Measurements from ENCODE around the gene ZNF423. TPM values are rescaled to one million over a fixed set of nuclear protein-coding genes. Genes with fewer than 3 reads are reported as not detected.
"Not testable (repeated sequence)": the region's sequence is repeated elsewhere in the genome, so short reads cannot be mapped to it uniquely, and the experiment has no call there.

The ZNF423 gene
- total RNA-seq, 1 experiment from 2014 or later, result 0.20 TPM

- DNase-seq (ENCODE audit: low read depth), result no peak
These were observed 340.8 kb downstream of the ZNF423 start for GRCh38 chr16:49515016-49515565.

- DNase-seq (ENCODE audit: low read depth), result no peak
These were observed 341.6 kb downstream of the ZNF423 start for GRCh38 chr16:49514073-49514980.

GRCh38 chr16:49513040-49513439, 342.9 kb downstream of the ZNF423 start:
- DNase-seq (ENCODE audit: low read depth), result peak; percentile 24

GRCh38 chr16:49510654-49511305, 345.1 kb downstream of the ZNF423 start:
- no peak for DNase-seq (ENCODE audit: low read depth)

- no peak for DNase-seq (ENCODE audit: low read depth)
These were observed 345.8 kb downstream of the ZNF423 start for GRCh38 chr16:49510141-49510540.

DNA sequence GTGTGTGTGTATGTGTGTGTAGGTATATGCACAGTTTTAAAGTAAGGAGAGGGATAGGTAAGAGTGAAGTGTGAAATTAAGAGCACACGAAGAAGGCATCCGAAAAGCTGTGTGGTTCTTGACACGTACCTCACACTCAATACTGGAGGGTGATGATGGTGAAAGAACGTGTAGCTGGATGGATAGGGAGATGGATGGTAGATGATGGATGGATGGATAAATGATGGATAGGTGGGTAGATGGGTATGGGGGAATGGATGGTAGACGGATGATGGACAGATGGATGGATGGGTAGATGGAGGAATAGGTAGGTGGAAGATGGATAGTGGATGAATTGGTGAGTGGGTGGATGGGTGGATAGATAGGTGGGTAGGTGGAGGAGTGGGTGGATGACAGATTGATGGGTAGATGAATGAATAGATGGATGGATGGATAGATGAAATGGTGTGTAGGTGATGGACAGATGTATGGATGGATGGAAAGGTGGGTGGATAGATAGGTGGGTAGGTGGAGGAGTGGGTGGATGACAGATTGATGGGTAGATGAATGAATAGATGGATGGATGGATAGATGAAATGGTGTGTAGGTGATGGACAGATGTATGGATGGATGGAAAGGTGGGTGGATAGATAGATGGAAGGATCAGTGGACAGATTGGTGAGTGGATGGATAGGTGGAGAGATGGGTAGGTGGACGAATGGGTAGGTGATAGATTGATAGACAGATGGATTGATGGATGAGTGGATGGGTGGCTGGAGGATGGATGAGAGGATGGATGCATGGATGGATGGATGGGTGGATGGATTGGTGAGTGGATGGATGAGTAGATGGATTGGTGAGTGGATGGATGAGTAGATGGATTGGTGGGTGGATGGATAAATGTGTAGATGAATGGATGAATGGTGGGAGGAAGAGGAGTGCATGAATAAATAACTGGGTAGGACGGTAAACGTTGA, 349.6 kb downstream of the ZNF423 start:
- not testable (repeated sequence) for DNase-seq (ENCODE audit: low read depth)

- DNase-seq (ENCODE audit: low read depth), result no peak
These were observed 350.4 kb downstream of the ZNF423 start for GRCh38 chr16:49505556-49505955.

- no peak for DNase-seq (ENCODE audit: low read depth)
These were observed 351.3 kb downstream of the ZNF423 start for GRCh38 chr16:49504626-49505025.

DNA sequence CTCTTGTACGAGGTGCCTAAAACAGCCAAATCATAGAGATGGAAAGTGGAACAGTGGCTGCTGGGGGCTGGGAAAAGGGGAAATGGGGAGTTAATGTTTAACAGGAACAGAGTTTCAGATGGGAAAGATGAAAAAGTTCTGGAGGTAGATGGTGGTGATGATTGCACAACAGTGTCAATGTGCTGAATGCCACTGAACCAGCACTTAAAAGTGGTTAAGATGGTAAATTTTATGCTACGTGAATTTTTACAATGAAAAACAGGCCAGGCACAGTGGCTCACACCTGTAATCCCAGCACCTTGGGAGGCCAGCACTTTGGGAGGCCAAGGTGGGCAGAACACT, 351.9 kb downstream of the ZNF423 start:
- DNase-seq (ENCODE audit: low read depth), result no peak

GRCh38 chr16:49503256-49504022, 352.5 kb downstream of the ZNF423 start:
- no peak for DNase-seq (ENCODE audit: low read depth)

DNA sequence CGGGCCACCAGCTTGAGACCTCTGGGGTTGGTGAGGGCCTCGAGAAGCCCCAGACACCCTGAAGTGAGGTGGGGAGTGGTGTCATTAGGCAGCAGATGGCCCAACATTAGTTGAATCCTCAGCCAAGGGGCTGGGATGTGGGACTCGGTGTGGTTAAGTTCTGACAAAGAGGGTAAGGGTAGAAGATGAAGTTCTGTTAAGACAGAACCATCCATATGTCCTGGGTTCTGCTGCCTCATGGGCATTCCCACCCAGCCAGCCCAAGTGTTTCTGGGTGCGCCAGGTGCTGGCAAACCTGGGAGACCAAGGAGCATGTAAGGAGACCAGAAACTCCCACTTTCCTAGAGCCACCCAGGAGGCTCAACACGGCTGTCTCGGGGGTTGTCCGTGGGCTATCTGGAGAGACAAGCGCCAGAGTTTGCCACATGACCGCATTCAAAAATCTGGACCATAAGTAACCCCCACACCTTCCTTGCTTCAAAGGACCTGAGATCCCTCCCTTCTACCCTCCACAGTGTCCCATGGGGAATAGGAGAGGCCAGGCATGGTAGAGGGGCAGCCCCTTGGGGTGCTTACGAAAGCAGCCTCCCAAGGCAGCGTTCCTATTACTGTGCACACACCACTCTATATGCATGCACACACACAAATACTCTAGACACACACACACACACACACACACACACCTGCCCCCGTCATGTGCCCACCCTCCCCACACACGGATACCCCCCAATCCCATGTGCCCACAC, 353.6 kb downstream of the ZNF423 start:
- DNase-seq (ENCODE audit: low read depth), result no peak

DNA sequence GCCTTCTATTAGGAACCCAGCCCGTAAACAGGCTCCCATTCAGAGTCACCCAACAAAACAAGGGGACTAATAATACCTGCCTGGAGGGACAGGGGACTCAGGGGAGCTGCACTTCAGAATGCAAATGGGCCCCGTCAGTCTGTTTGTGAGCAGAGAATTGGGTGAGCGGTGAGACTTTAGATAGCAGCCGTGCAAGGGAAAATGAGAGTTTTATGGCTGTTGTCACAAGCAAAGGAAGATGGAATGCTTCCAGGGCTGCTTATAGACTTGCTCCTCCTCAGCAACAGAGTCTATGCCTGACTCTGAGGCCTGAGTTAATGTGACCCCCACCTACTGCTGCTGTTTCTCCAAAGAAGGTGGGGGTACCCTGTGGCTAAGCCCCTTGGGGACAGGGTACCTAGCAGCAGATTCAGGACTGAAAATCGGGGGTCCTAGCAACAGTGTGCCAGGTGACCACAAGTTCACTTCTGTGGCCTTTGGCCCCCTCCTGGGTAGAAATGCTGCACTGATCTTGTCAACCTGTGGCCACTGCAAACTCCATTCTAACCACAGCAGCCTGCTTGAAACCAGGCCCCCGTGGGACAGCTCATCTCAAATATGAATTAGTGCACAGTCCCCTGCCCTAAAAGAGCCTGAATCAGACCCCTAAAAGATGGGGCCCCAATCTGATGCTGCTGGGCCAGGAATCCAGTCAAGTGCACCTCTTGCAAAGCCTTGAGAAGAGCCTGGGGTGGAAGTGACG, 355.9 kb downstream of the ZNF423 start:
- DNase-seq (ENCODE audit: low read depth), result no peak

DNA sequence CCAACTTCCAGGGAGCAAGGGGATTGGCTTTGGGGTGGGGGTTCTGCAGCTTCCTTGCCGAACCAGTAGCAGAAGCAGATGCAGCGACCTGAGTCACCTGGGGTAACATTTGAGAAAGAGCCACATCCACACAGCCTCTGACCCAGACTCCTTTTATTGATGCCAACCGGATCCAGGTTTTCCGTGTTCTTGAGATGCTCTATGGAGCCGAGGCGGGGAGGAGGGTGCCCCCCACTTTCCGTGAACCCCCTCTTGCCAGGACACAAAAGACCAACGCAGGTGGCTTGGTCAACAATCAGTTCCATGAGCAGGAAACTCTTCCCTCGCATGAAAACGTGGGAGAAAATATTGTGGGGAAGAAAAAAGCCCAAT, 356.5 kb downstream of the ZNF423 start:
- DNase-seq (ENCODE audit: low read depth), result no peak

DNA sequence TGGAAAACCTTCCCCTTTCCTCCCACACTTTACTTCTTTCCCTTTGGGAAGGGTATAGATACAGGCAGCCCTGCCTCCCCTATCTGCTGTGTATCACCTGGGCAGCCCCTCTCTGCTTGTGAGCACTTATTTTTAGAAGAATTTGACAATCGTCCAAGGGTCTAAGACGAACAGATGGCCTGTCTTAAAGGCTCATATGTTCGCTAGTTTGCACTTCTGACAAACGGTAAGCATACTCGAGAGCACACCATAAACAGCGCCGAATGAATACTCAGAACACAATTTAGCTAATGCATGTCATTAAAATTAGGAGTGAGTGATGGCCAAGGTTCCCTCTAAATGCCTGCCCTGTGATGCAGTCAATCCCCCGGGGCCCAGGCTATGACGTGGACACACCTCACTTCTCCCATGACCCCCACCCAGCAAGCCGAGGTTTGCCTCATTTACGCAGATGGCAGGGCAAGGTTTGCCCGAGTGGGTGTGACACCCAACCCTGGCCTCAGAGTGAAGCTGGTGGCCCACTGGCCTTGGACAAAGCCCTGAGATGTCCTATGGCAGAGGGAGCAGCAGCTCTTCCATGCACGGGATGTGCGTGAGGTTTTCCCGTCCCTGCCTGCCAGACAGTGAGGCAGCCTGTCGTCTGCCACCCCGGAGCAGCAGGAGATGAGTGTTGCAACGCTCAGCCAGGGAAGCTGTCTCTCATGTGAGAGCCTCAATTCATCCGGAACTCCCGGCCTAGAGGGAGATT, 357.1 kb downstream of the ZNF423 start:
- no peak for DNase-seq (ENCODE audit: low read depth)

GRCh38 chr16:49498264-49498663, 357.6 kb downstream of the ZNF423 start:
- DNase-seq (ENCODE audit: low read depth), result no peak

DNA sequence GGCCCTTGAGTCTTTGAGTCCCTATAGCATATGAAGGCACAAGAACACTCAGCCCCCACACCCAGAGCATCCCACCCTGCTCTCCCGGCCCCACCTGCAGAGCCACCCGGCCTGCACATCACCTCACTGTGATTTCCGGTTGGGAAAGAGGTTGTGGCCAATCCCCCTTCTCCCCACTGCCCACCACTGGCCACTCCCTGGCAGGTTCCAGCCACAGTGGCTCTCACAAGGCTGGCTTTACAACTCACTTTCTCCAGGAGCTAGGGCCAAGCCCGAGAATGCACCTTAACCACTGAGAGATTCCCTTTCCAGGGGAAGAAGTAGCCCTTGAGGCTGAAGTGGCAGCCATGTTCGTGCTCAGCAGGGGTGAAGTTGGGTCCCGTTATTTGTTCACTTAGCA, 358.4 kb downstream of the ZNF423 start:
- DNase-seq (ENCODE audit: low read depth), result no peak

DNA sequence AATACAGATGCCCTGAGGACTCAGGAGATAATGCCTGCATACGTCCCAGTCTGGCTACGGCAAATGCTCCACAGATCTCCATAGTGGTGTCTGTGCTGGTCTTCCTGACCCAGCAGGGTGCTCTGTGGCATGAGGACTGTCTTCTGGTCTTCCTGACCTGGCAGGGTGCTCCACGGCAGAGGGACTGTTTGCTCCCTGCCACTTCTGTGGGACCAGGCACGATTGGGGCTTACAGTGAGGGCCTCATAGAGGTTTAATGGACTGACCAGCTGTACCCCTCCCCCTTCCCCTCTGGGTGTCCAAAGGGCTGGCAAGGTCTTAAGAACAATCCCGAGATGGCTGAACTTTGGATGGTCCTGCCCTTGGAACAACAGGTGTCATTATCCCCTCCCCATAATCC, 359.3 kb downstream of the ZNF423 start:
- DNase-seq (ENCODE audit: low read depth), result no peak

DNA sequence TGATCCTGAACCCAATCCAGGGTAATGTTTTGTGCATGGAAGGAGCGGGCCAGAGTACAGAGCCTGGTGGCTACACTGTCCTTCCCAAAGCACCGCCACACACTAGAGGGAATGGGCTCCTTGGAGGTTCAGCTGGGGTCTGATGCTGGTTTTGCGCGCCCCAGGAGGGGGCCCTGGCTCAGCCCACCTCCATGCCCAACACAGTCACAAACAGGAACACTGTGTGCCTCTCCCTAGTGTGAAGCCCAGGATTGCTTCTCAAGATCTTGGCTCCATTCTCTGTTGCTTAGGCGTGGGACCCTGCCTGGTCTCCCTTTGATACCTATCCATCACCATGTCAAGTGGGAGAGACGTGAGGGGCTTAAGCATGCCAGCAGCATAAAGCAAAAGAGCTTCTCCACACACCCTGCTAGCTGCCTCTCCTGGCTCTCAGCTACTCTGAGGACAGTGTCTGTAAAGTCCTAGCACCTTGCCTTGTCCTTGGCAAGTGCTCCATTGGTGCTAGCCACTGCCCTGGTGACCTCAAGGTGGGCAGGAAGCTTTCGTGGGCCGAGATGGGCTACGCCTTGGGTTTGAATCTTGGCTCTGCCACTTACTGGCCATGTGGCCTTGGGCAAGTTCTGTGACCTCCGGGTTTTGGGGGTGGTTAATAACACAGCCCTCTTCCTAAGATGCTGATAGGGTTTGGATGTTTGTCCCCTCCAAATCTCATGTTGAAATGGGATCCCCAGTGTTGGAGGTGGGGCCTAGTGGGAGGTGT, 360.1 kb downstream of the ZNF423 start:
- no peak for DNase-seq (ENCODE audit: low read depth)

All from M059J (cell line).